HG03066 (cell line): ENCODE measurements around the gene PSMC5.
"Not testable (repeated sequence)": the region's sequence is repeated elsewhere in the genome, so short reads cannot be mapped to it uniquely, and the experiment has no call there.

Experiments used
- ATAC-seq: cut with Tn5 transposase; IDR thresholded peaks from one replicate; pipeline ENCODE4 v1.9.1; 2021; ENCODE audit warnings: low read depth; ENCODE audit not compliant: unreplicated experiment

PSMC5 gene

DNA sequence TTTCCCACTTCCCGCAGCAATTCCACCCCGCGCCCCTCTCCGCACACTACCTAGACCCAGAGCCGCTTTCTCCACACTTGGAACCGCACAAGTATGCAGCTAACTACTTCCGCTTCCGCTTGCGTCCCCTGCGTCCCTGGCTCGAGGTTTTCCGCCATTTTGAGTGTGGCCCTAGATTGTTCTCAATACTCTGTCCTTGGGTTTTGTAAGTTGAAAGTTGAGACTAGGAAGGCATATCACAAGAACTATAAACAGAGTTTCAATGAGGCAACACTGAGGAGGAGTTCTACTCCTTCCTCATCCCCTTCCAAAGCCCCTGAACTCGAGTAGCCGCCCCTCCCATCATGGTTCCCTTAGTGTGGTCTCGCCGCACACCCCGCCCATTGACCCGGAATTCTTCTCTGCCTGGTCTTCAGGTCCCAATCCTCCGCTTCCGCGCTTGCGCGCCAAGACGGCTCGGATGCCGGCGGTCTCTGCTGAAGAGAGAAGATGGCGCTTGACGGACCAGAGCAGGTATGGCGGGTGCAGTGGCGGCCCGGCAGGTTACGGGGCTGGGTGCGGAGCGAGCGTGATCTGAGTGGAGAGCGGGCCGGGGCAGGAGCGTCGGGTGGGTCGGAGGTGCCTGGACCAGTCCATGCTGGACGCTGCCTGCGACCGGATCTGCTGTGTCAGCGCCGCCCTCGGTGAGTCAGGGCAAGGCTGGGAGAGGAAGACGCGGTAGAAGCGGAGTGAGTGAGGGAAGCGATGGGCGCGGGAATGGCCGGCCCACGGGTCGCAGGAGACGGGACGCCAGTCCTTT lies at the start of gene PSMC5, which contains the start of gene FTSJ3:
Gene PSMC5 (plus strand): TSS at position 430 of the 799 bp plus-strand sequence. CDS start 60 bp downstream, at position 490.
Gene FTSJ3 (minus strand): TSS at position 662 of the 799 bp plus-strand sequence. CDS start 761 bp downstream, outside the sequence.
- peak; percentile 87 for ATAC-seq

DNA sequence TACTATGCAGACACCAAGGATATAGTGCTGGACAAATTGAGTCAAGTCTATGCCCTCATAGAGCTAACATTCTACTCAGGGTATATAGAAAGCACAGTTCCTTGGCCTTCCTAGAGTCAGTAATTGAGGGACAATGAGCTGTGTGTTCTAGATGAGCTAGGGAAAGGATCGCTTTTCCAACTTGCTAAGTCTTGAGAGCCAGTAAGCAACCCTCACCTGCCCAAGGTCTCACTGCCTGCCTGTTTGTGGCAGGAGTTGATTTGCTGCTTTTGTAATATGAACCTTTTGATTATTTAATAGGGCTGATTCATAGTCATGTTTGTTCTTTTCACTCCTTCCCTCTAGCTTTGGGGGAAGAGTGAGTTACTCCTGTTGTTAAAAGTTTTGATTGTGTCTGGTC lies 46.7 kb upstream of the PSMC5 start:
- no peak for ATAC-seq

DNA sequence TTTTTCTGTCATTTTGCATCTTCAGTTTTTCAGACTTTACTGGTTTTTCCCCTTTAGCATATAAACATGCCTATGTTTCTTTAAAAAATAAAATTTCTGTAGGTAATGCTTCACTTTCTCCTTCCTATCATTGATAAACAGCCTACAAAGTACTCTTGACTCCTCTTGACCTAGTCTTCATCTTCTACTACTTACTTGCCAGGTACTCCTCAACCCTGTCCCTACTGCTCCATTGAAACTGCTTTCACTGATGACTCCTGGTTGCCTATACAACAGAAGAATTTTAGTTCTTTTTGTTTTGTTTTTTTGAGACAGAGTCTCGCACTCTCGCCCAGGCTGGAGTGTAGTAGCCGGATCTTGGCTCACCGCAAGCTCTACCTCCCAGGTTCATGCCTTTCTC lies 46.3 kb upstream of the PSMC5 start:
- no peak for ATAC-seq

DNA sequence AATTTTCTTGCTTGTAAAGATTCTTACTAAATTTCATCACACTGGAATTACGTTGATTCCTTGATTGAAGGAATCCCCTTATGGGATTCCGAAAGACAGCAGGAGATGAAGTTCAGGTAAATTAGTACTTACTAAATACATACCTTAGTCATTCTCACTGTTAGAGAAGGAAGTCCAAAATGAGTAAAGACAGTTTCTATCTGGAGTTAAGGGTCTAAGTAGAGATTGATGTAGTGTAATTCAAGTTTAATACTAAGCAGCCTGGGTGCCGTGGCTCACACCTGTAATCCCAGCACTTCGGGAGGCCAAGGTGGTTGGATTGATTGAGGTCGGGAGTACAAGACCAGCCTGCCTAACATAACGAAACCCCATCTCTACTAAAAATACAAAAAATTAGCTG lies 43.7 kb upstream of the PSMC5 start:
- ATAC-seq = no peak

DNA sequence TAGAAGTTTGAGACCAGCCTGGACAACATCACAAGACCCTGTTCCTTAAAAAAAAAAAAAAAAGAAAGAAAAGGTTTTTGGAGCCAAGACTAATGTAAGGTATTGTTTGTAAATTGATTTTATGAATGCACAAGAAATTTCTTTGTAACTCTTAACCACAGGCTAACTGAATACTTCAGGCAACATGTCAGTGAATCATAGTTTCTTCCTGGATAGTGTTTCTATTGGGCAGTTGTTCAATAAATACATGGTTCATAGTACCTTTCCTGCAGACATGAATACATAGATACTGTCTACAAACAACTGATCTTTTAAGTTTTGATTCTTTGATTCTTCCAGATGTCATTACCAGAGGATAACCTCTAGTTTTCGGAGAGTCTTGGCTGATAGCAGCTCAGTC lies 41.7 kb upstream of the PSMC5 start:
- ATAC-seq = no peak

DNA sequence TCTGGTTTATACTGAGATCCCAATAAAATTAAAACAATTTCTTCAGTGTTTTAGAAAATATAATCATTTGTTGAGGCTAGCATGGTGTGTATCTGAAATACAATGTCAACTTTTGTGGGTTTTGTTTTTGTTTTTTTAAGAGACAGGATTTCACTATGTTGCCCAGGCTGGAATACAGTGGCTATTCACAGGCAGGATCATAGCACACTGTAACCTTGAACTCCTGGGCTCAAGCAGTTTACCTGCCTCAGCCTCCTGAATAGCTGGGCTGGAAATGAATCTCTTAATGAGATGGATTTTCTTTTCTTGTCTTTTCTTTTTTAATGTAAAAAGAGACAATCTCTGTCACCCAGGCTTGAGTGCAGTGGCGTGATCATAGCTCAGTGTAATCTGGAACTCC lies 41.1 kb upstream of the PSMC5 start:
- no peak for ATAC-seq

DNA sequence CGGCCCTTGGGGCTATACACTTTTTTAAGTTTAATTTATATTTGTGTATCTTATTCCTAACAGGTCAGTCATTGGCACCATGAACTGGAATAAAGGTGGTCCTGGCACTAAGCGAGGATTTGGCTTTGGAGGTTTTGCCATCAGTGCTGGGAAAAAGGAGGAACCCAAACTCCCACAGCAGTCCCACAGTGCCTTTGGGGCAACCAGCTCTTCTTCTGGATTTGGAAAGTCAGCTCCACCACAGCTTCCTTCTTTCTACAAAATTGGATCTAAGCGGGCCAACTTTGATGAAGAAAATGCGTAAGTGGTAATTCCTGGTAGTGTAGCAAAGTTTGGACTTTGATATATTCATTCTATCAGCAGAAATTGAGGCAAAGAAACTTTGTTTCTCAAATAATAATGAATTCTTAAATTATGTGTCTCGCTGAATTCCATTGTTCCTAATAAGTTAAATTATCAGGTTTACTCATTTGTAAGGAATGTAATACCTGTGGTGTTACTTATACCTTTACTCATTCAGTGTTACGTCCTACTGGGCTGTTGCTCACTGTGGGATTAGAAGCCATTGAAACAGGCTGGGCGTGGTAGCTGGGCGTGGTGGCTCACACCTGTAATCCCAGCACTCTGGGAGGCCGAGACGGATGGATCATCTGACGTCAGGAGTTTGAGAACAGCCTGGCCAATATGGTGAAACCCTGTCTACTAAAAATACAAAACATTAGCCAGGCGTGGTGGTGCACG lies 40.1 kb upstream of the PSMC5 start:
- no peak for ATAC-seq

DNA sequence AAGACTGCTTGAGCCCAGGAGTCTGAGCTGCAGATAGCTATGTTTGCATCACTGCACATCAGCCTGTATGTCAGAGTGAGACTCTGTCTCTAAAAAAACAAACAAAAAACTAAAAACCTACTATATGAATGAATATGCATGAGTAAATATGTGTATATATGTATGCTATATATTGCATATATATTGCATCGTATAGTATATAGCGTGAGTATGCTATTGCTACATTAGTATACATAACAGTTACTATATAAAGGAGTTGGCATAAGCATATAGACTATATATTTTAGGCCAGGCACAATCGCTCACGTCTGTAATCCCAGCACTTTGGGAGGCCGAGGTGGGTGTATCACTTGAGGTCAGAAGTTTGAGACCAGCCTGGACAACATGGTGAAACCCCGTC lies 37.2 kb upstream of the PSMC5 start:
- no peak for ATAC-seq

DNA sequence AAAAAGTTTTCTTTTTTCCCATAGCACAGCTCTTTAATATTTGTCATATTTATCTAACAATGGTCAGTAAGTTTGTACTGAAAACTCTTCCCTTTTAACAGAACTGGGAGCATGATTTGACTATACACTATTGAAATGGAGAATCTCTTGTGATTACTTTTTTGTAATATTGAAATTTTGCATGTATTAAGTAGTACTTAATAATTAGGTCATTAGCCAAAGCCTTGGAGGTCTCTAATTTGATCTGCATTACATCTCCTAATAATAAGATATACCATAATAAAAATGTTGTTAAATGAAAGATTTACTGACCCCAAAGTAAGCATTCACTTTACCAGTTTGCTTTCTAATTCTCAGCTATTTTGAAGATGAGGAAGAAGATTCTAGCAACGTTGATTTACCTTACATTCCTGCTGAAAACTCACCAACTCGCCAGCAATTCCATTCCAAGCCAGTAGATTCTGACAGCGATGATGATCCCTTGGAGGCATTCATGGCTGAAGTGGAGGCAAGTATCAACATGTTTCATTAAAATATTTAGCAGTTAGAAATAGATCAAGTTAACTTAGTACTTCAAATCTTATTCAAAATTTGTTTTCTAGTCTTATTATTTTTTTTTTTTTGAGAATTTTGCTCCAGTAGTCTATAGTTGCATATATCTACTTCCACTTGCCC lies 35.0 kb upstream of the PSMC5 start:
- ATAC-seq = no peak

DNA sequence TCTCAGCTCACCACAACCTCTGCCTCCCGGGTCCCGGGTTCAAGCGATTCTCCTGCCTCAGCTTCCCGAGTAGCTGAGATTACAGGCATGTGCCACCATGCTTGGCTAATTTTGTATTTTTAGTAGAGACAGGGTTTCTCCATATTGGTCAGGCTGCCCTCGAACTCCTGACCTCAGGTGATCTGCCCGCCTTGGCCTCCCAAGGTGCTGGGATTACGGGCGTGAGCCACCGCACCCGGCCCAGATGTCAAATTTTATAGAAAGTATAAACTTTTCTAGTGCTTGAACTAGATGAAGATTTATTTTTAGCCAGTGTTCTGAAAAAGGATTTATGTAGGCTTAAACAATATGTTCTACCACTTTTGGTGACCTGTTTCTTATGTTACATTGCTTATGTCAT lies 30.9 kb upstream of the PSMC5 start:
- ATAC-seq = not testable (repeated sequence)

DNA sequence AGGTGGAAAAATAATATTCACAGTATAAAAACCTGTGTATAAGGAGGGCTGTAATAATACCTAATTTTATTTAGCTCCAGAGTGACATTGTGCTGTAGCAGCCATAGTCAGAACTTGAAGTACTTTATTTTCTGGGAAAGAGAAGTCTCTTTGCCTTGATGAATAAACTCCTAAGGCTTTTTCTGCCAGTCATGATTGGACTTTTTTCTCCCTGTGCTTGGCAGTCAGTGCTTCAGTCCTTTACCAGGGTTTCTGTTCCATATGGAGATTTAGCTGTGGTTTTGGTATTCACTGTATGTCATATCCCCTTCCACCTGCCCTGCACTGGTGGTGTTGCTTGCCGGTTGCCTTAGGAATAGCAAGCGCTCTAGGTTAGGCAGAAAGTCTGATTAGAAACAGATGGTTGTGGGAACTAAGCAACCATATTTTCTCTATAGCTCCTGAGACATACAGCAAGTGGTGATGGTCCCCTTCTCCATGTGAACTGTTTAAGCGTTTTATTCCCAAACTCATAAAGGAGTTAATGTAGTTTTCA lies 28.6 kb upstream of the PSMC5 start:
- ATAC-seq = no peak

DNA sequence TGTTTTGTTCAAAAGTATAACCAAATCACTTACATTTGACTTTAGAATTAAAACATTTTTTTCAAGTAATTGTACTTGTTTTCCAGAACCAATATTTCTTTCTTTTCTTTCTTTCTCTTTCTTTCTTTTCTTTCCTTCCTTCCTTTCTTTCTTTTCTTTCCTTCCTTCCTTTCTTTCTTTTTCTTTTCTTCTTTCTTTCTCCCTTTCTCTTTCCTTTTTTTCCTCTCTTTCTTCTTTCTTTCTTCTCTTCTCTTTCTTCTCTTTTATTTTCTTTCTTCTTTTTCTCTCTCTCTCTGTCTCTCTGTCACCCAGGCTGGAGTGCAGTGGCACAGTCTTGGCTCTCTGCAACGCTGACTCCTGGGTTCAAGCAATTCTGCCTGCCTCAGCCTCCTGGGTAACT lies 26.4 kb upstream of the PSMC5 start:
- ATAC-seq = no peak

DNA sequence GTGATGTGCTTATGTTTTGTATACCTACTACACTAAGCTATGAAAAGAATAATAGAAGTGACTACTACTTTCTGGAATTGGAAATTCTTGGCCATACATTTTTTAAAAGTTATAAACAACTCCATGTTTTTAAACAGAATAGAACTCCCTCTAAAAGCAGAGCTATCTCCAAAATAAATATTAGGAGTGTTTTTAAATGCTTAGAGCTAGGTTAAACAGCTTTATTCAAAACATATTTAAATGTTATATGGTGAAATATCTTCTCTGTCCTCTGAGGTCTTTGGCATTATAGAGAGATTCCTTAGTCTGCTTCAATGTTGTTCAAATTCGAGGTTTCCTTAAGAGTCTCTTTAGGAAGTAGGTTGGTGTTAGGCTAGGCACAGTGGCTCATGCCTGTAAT lies 22.9 kb upstream of the PSMC5 start:
- ATAC-seq = no peak

DNA sequence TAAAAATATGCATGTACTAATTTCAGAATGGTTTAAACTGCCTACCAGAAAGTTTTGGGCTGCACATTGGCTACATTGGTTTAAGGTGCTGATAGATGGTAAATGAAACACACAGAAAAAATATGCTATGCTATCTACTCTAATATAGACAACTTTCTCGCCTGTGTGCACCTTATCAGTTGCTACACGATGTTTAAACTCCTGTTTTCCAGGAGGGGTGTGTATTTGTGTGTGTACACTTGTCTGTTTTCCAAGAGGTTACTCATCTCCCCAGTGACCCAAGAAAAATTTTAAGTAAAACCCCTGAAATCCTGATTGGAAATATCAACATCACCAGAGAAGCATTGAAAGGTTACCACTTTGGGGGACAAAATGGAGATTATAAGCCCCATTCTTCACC lies 21.6 kb upstream of the PSMC5 start:
- ATAC-seq = no peak

DNA sequence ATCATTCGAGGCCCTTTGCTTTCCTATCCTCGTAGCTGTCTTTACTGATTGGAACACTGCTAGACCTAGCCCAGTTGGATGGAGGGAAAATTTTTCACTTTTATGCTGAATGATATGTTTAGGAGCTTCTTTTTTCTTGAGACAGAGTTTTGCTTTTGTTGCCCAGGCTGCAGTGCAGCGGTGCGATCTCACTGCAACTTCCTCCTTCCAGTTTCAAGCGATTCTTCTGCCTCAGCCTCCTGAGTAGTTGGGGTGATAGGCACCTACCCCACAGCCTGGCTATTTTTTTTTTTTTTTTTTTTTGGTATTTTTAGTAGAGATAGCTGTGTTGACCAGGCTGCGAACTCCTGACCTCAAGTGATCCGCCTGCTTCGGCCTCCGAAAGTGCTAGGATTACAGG lies 17.3 kb upstream of the PSMC5 start:
- no peak for ATAC-seq

DNA sequence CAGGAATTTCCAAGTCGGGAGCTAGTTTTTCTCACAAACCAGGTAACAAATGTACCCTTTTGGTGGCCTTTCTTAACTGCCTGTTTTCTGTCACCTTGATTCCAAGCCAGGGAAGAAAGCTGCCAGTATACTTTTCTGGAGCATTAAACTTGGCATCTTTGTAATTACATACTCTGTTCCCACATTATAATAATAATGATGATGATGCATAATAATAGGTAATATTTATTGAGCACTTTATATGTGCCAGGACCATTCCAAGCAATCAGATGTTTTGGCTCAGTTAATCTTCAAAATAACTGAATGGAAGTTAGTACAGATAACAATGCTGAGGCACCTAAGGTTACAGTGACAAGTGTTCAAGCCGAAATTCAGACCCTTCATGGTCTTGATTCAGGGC lies 11.1 kb upstream of the PSMC5 start:
- ATAC-seq = no peak

DNA sequence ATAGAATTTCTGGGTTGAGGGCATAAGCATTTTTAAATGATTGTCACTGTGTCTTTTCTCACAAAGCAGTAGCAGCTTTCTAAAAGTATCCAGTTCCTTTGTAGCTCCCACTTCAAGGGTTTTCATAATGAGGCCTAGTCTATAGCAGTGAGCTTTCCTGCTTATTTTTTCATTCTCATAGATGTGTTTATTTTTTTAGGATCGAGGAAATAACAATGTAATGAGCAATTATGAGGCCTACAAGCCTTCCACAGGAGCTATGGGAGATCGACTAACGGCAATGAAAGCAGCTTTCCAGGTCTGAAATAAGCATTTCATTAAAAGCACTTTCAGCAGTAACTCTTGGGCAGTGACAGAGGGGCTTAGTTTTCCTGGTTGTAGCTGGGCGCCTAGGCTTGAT lies 10.6 kb upstream of the PSMC5 start:
- no peak for ATAC-seq

DNA sequence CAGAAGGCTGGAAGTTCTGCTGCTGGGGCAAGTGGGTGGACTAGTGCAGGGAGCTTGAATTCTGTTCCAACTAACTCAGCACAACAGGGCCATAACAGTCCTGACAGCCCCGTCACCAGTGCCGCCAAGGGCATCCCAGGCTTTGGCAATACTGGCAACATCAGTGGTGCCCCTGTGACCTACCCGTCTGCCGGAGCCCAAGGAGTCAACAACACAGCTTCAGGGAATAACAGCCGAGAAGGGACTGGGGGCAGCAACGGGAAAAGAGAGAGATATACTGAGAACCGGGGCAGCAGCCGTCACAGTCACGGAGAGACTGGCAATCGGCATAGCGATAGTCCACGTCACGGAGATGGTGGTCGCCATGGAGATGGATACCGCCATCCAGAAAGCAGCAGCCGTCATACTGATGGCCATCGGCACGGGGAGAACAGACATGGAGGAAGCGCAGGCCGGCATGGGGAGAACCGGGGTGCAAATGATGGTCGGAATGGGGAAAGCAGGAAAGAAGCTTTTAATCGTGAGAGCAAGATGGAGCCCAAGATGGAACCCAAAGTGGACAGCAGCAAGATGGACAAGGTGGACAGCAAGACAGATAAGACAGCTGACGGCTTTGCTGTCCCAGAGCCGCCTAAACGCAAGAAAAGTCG lies 9.4 kb upstream of the PSMC5 start:
- ATAC-seq = no peak

DNA sequence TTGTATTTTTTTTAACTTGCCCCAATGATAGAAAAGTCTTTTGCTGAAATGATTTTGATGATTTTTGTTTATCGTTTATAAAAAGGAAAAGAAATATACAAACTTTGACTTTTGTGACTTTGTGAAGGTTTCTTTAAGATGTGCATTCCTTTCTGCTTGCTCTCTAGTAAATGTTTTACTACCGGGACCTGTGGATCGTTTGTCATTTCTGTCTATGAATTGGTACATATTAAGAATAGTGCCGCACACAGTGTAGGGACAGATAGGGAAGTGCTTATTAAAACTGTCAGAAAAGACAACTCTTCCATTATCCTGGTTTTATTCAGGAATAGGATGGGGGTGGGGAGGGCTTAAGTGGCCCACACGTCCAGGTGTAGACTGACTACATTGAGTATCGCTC lies 8.1 kb upstream of the PSMC5 start:
- ATAC-seq = no peak
